Smooth muscle cell (in vitro differentiated cells): ENCODE data around the gene NRG3. TPM values are rescaled to one million over a fixed set of nuclear protein-coding genes. Genes with fewer than 3 reads are reported as not detected.

Experiments used
- DNase-seq: peaks from one replicate; lab custom pipeline; 2025; ENCODE audit not compliant: unreplicated experiment; lab: John Stamatoyannopoulos, UW
- H2AFZ ChIP-seq: fragments of 200-600 bp; sonication (generic); 2 replicates; pipeline ENCODE4 v1.6.0; 2016; ENCODE audit warnings: antibody characterized with exemption, low read depth, mild to moderate bottlenecking
- H3F3A ChIP-seq: fragments of 200-600 bp; sonication (generic); 2 replicates; pipeline ENCODE4 v1.6.0; 2017; ENCODE audit warnings: antibody characterized with exemption, low read depth
- H3K27ac ChIP-seq: fragments of 200-600 bp; sonication (generic); 2 replicates; pipeline ENCODE4 v1.5.1; 2016; ENCODE audit warnings: low read depth, mild to moderate bottlenecking
- H3K27me3 ChIP-seq: fragments of 200-600 bp; sonication (generic); 2 replicates; pipeline ENCODE4 v1.6.1; 2016; ENCODE audit warnings: low read depth, mild to moderate bottlenecking
- H3K36me3 ChIP-seq: fragments of 200-600 bp; sonication (generic); 2 replicates; pipeline ENCODE4 v1.5.1; 2016; ENCODE audit warnings: low read depth
- H3K4me1 ChIP-seq: fragments of 200-600 bp; sonication (generic); 2 replicates; pipeline ENCODE4 v1.5.1; 2016; ENCODE audit warnings: low read depth
- H3K4me2 ChIP-seq: fragments of 200-600 bp; sonication (generic); 2 replicates; pipeline ENCODE4 v1.6.0; 2016; ENCODE audit warnings: mild to moderate bottlenecking
- H3K4me3 ChIP-seq: fragments of 200-600 bp; sonication (generic); 2 replicates; pipeline ENCODE4 v1.5.1; 2016; ENCODE audit warnings: mild to moderate bottlenecking
- H3K79me2 ChIP-seq: fragments of 200-600 bp; sonication (generic); 2 replicates; pipeline ENCODE4 v1.6.0; 2016; ENCODE audit warnings: low read depth, mild to moderate bottlenecking
- H3K9ac ChIP-seq: fragments of 200-600 bp; sonication (generic); 2 replicates; pipeline ENCODE4 v1.6.0; 2016; ENCODE audit warnings: low read depth
- H3K9me3 ChIP-seq: fragments of 200-600 bp; sonication (generic); replicated peaks from 2 replicates; pipeline ENCODE4 v1.5.1; 2016; ENCODE audit warnings: low read depth
- H4K20me1 ChIP-seq: fragments of 200-600 bp; sonication (generic); 2 replicates; pipeline ENCODE4 v1.6.0; 2016; ENCODE audit warnings: low read depth
- WGBS: methylation state at CpG from one replicate; pipeline ENCODE4 v1.1.7; 2016; ENCODE audit warnings: low lambda C conversion rate; 5-methylcytosine and 5-hydroxymethylcytosine counted together
- polyA plus RNA-seq: library from polyadenylated mRNA; unstranded; fragments of >200 nt; fragmentation: Nextera tagmentation; extraction: Ambion mirVana; gene quantifications from 2 replicates; pipeline ENCODE4 v1.2.1, GENCODE V29; 2016
- total RNA-seq: library from RNA; depleted of rRNA; stranded (reverse); fragments of >200 nt; gene quantifications from 2 replicates; pipeline ENCODE4 v1.2.3, GENCODE V29; 2014
- TF ChIP-seq, protein P1 (sequence below): fragments of 200-600 bp; sonication (generic); IDR thresholded peaks from 2 replicates; pipeline ENCODE4 v1.5.1; 2017; ENCODE audit warnings: borderline replicate concordance, mild to moderate bottlenecking, antibody characterized with exemption; ENCODE audit not compliant: insufficient read depth, poor library complexity, severe bottlenecking

Gene NRG3
- total and polyA plus RNA-seq, 2 experiments from 2014 or later: 4.0 to 4.8 TPM

DNA sequence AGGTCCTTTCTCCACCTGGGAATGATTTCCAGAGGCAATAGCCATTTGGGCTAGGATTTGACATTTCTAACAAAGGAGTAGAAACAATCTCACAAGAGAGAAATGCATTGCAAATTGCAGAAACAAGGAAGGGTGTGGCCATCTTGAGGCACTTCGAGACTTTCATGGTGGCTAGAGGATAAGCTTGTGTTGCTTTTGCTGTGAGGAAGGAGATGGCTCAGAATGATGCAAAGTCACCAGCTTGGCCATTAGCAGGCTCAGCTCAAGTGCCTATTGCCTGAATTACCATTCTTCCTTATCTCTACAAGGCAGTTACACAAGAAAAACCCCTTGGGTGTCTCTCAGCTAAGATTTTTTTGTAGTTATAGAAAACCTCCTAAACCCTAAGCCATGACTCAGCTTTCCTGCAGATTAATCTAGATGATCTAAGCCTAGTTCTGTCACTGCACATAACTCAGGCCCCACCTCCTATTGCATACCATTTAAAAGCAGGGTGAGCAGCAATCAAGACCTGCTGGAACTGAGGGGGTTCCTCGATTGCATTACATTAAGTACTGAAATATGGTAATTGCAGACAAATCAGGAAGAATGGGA is 683.1 kb downstream of the NRG3 start:
- no peak overlapping the region for H3K27ac ChIP-seq
- no peak overlapping the region for H3K9ac ChIP-seq
- no peaks in the 10 kb centered on the region for H4K20me1 ChIP-seq
- H3K27me3 ChIP-seq: no peaks in the 10 kb centered on the region
- no peak for DNase-seq
- TF ChIP-seq, protein P1, sequence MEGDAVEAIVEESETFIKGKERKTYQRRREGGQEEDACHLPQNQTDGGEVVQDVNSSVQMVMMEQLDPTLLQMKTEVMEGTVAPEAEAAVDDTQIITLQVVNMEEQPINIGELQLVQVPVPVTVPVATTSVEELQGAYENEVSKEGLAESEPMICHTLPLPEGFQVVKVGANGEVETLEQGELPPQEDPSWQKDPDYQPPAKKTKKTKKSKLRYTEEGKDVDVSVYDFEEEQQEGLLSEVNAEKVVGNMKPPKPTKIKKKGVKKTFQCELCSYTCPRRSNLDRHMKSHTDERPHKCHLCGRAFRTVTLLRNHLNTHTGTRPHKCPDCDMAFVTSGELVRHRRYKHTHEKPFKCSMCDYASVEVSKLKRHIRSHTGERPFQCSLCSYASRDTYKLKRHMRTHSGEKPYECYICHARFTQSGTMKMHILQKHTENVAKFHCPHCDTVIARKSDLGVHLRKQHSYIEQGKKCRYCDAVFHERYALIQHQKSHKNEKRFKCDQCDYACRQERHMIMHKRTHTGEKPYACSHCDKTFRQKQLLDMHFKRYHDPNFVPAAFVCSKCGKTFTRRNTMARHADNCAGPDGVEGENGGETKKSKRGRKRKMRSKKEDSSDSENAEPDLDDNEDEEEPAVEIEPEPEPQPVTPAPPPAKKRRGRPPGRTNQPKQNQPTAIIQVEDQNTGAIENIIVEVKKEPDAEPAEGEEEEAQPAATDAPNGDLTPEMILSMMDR: no peak
- H3K79me2 ChIP-seq: no peaks in the 10 kb centered on the region
- H3K4me2 ChIP-seq: no peak overlapping the region
- H2AFZ ChIP-seq: no peak overlapping the region
- WGBS: 70% methylated on average over 2 of the region's 2 CpGs
- H3K36me3 ChIP-seq: no peaks in the 10 kb centered on the region
- no peak overlapping the region for H3K4me3 ChIP-seq
- H3K9me3 ChIP-seq: no peaks in the 10 kb centered on the region
- no peaks in the 10 kb centered on the region for H3K4me1 ChIP-seq
- no peaks in the 10 kb centered on the region for H3F3A ChIP-seq

DNA sequence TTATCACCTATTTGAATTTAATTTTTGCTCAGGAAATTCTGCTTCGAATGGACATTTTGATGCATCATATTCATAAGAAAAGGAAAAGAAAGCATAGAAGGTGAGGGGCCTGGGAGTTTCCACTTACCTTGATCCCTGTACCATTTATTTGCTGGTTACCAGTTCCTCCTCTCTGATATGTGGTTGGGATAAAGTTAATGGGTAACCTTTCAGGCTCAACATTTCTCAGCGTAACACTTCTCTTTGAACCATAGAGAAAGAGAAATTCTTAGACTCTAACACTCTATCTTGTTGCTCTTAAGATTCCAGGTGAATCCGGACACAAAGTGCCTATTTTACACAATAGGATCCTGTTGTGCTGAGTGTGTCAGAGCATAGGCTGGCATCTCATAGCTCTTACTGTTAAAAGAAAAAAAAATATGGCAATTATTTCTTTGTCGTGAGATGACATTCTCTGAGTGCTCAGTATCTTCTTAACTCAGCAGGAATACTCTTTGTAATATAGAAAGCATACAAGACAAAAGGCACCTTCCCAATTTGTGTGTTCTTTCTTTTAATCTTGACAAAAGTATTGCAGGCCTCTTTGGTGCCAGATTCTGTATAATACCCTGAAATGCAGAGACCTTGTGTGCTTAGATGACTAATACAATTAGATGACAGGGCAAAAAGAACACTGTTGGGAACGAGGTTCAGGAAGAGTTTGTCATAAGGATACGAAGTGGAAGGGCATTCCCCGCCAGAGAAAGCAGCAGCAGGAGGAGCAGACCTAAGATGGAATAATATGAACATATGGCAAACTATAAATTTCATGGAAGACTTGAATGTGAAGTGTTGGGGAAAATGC is 689.6 kb downstream of the NRG3 start:
- Histone ChIP-seq H3K4me1 (no peaks in the 10 kb centered on the region), H3K27me3 (no peaks in the 10 kb centered on the region), H3F3A (no peaks in the 10 kb centered on the region), H3K9me3 (no peaks in the 10 kb centered on the region), H3K27ac (no peak overlapping the region), H3K79me2 (no peaks in the 10 kb centered on the region), H3K4me2 (no peak overlapping the region), H2AFZ (no peak overlapping the region), H3K4me3 (no peak overlapping the region), H4K20me1 (no peaks in the 10 kb centered on the region), H3K36me3 (no peaks in the 10 kb centered on the region), H3K9ac (no peak overlapping the region)
- TF ChIP-seq, protein P1: no peak
- DNase-seq: no peak
- 77% methylated on average over 7 of the region's 7 CpGs for WGBS

DNA sequence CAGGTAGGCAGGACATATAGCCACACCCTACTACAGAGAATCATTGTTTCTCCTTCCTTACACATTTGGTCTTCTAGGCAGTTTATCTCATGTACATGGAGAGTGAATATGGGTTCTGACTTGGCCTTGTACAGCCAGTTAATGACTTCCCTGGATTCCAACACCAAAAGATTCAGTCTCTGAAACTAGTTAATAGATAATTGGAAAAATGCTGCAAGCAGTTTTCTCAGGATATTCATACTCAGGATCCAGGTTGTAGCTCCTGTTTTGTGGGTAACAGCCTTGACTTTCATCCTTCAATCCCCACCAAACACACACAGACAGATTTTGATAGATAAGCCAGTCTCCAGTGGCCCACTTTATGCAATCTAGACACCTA is 690.2 kb downstream of the NRG3 start:
- Histone ChIP-seq H3K27me3 (no peaks in the 10 kb centered on the region), H3K4me3 (no peak overlapping the region), H3K9me3 (no peaks in the 10 kb centered on the region), H3K27ac (no peak overlapping the region), H3K4me1 (no peaks in the 10 kb centered on the region), H3K4me2 (no peak overlapping the region), H2AFZ (no peak overlapping the region), H4K20me1 (no peaks in the 10 kb centered on the region), H3K9ac (no peak overlapping the region), H3F3A (no peaks in the 10 kb centered on the region), H3K36me3 (no peaks in the 10 kb centered on the region), H3K79me2 (no peaks in the 10 kb centered on the region)
- TF ChIP-seq, protein P1: no peak
- no peak for DNase-seq
